H1 (cell line): ENCODE data around the gene DIP2B. TPM values are rescaled to one million over a fixed set of nuclear protein-coding genes. Genes with fewer than 3 reads are reported as not detected.

Experiments
- CTCF ChIA-PET: fragments of 300-600 bp; sonication (Branson Sonifier 250); formaldehyde crosslinking; loops from one replicate; lab custom pipeline; 2021; ENCODE audit not compliant: partially characterized antibody; lab: Charles Lee
- POLR2A ChIA-PET: fragments of 300-600 bp; sonication (Branson Sonifier 250); formaldehyde crosslinking; loops from one replicate; lab custom pipeline; 2021; ENCODE audit warnings: inconsistent platforms; ENCODE audit not compliant: partially characterized antibody; lab: Charles Lee
- DNase-seq, 2 experiments: peaks; one replicate each; pipeline versions ENCODE4 v3.0.0 to v3.0.0-alpha.2; 2010 to 2022; ENCODE audit warnings: low spot score in 2 of 2, low read depth in 1 of 2, mixed read lengths in 1 of 2
- FAIRE-seq: peaks from 2 replicates; lab custom pipeline; 2011; peaks lifted over from hg19 to GRCh38; lab: Jason Lieb, UNC
- H2AFZ ChIP-seq: 2 replicates; pipeline ENCODE4 v1.8.1; 2012; ENCODE audit warnings: low read length, inconsistent platforms
- H2AK5ac ChIP-seq: 2 replicates; pipeline ENCODE4 v1.6.1; 2013; ENCODE audit warnings: low read depth, low read length
- H2BK120ac ChIP-seq: replicated peaks from 2 replicates; pipeline ENCODE3; 2013; ENCODE audit warnings: low read depth, low read length, inconsistent platforms
- H2BK12ac ChIP-seq: 2 replicates; pipeline ENCODE4 v1.6.1; 2013; ENCODE audit warnings: low read depth, low read length
- H2BK15ac ChIP-seq: 2 replicates; pipeline ENCODE4 v1.6.1; 2013; ENCODE audit warnings: low read length
- H2BK20ac ChIP-seq: 2 replicates; pipeline ENCODE4 v1.6.1; 2013; ENCODE audit warnings: low read length
- H2BK5ac ChIP-seq: 2 replicates; pipeline ENCODE4 v1.6.1; 2013; ENCODE audit warnings: low read depth, low read length
- H3K14ac ChIP-seq: 2 replicates; pipeline ENCODE4 v1.6.1; 2013; ENCODE audit warnings: inconsistent platforms; ENCODE audit not compliant: insufficient read length
- H3K18ac ChIP-seq: 2 replicates; pipeline ENCODE4 v1.6.1; 2013; ENCODE audit warnings: low read length; ENCODE audit errors: extremely low read depth
- H3K23ac ChIP-seq: 2 replicates; pipeline ENCODE4 v1.6.1; 2013; ENCODE audit warnings: inconsistent platforms; ENCODE audit not compliant: insufficient read length
- H3K23me2 ChIP-seq: 2 replicates; pipeline ENCODE4 v1.6.1; 2013; ENCODE audit warnings: low read depth, low read length
- H3K27ac ChIP-seq: 2 replicates; pipeline ENCODE4 v1.6.1; 2011; ENCODE audit warnings: low read depth, low read length, inconsistent platforms
- H3K27me3 ChIP-seq, 4 experiments: replicated peaks in 1 of 4; 1 replicate in 1 of 4; 2 replicates in 3 of 4; pipeline versions ENCODE4 v1.6.1 to v1.8.1; 2011 to 2013; ENCODE audit warnings: low read length in 3 of 4, mild to moderate bottlenecking in 3 of 4, inconsistent platforms in 2 of 4, mixed read lengths in 2 of 4, moderate library complexity in 1 of 4; ENCODE audit not compliant: control insufficient read depth in 3 of 4, insufficient read depth in 3 of 4; ENCODE audit errors: extremely low read depth in 1 of 4
- H3K36me3 ChIP-seq, 4 experiments: 2 replicates each; pipeline versions ENCODE4 v1.6.1 to v1.8.1; 2011 to 2013; ENCODE audit warnings: mild to moderate bottlenecking in 4 of 4, low read length in 3 of 4, moderate library complexity in 2 of 4, control low read depth in 1 of 4, inconsistent platforms in 1 of 4; ENCODE audit not compliant: insufficient read depth in 4 of 4, control insufficient read depth in 2 of 4
- H3K4ac ChIP-seq: replicated peaks from 2 replicates; pipeline ENCODE3; 2013; ENCODE audit warnings: low read length, low read depth, mixed read lengths, inconsistent platforms; ENCODE audit not compliant: insufficient read length
- H3K4me1 ChIP-seq, 4 experiments: replicated peaks in 1 of 4; 1 replicate in 1 of 4; 2 replicates in 3 of 4; pipeline versions ENCODE4 v1.6.1 to v1.8.1; 2011 to 2013; ENCODE audit warnings: low read length in 3 of 4, inconsistent platforms in 2 of 4, mixed read lengths in 1 of 4; ENCODE audit not compliant: insufficient read depth in 4 of 4, control insufficient read depth in 3 of 4
- H3K4me2 ChIP-seq, 2 experiments: 2 replicates each; pipeline versions ENCODE4 v1.6.1 to v1.8.1; 2011 to 2013; ENCODE audit warnings: low read depth in 2 of 2, low read length in 2 of 2, control low read depth in 1 of 2, inconsistent platforms in 1 of 2, mild to moderate bottlenecking in 1 of 2; ENCODE audit not compliant: insufficient read depth in 1 of 2
- H3K4me3 ChIP-seq, 4 experiments: fragments of 200-600, 300-600 bp in 1 of 4; sonication (generic), shearing (Covaris generic), sonication (Bioruptor Twin) in 1 of 4; 2 replicates each; pipeline versions ENCODE4 v1.5.1 to v1.8.1; 2011 to 2016; ENCODE audit warnings: low read length in 4 of 4, low read depth in 3 of 4, control low read depth in 2 of 4, inconsistent platforms in 2 of 4, mild to moderate bottlenecking in 2 of 4, mixed read lengths in 1 of 4, moderate library complexity in 1 of 4; ENCODE audit not compliant: insufficient read depth in 2 of 4; ENCODE audit errors: extremely low read depth in 1 of 4
- H3K56ac ChIP-seq: replicated peaks from 2 replicates; pipeline ENCODE3; 2013; ENCODE audit warnings: low read depth, mild to moderate bottlenecking, mixed read lengths, low read length, inconsistent platforms; ENCODE audit not compliant: insufficient read length
- H3K79me1 ChIP-seq: 2 replicates; pipeline ENCODE4 v1.6.1; 2013; ENCODE audit warnings: low read depth, low read length, control low read depth
- H3K79me2 ChIP-seq, 2 experiments: 2 replicates each; pipeline versions ENCODE4 v1.6.1 to v1.8.1; 2012 to 2013; ENCODE audit warnings: low read length in 2 of 2, mild to moderate bottlenecking in 2 of 2, inconsistent platforms in 1 of 2; ENCODE audit not compliant: insufficient read depth in 2 of 2, control insufficient read depth in 1 of 2
- H3K9ac ChIP-seq, 4 experiments: replicated peaks in 1 of 4; 1 replicate in 1 of 4; 2 replicates in 3 of 4; pipeline versions ENCODE4 v1.6.1 to v1.8.1; 2011 to 2013; ENCODE audit warnings: low read depth in 3 of 4, low read length in 3 of 4, control low read depth in 2 of 4, mild to moderate bottlenecking in 2 of 4, moderate library complexity in 2 of 4, inconsistent platforms in 1 of 4; ENCODE audit errors: extremely low read depth in 1 of 4
- H3K9me3 ChIP-seq, 2 experiments: 2 replicates each; pipeline versions ENCODE4 v1.6.1 to v1.8.1; 2012 to 2013; ENCODE audit warnings: mild to moderate bottlenecking in 2 of 2, moderate library complexity in 2 of 2, control low read depth in 1 of 2, inconsistent platforms in 1 of 2, low read depth in 1 of 2, low read length in 1 of 2, mixed read lengths in 1 of 2; ENCODE audit not compliant: insufficient read depth in 2 of 2
- H4K20me1 ChIP-seq, 2 experiments: replicated peaks in 1 of 2; 2 replicates each; pipeline versions ENCODE3 to v1.8.1; 2011 to 2013; ENCODE audit warnings: inconsistent platforms in 2 of 2, low read length in 2 of 2, mild to moderate bottlenecking in 1 of 2; ENCODE audit not compliant: insufficient read depth in 2 of 2, control insufficient read depth in 1 of 2
- H4K5ac ChIP-seq: 2 replicates; pipeline ENCODE4 v1.6.1; 2013; ENCODE audit warnings: low read length, low read depth, mixed read lengths, inconsistent platforms; ENCODE audit not compliant: insufficient read length
- H4K8ac ChIP-seq: 2 replicates; pipeline ENCODE4 v1.8.0; 2013; ENCODE audit warnings: mild to moderate bottlenecking, moderate library complexity, low read length, inconsistent platforms; ENCODE audit not compliant: insufficient read depth; ENCODE audit errors: extremely low read depth
- H4K91ac ChIP-seq: replicated peaks from 2 replicates; pipeline ENCODE3; 2013; ENCODE audit warnings: low read length, mixed read lengths, inconsistent platforms; ENCODE audit not compliant: insufficient read length
- HDAC2 ChIP-seq, 2 experiments: fragments of 300-600 bp in 1 of 2; sonication (generic) in 1 of 2; IDR thresholded peaks; 2 replicates each; pipeline ENCODE4 v1.6.1; 2011 to 2012; ENCODE audit warnings: low read depth in 2 of 2, low read length in 2 of 2, mild to moderate bottlenecking in 2 of 2, moderate library complexity in 2 of 2, borderline replicate concordance in 1 of 2, inconsistent platforms in 1 of 2
- JUN ChIP-seq: IDR thresholded peaks from 2 replicates; pipeline ENCODE4 v1.6.1; 2011; ENCODE audit warnings: low read depth, mild to moderate bottlenecking, improper control_type of control experiment, low read length
- NANOG ChIP-seq: IDR thresholded peaks from 2 replicates; pipeline ENCODE4 v1.6.1; 2011; ENCODE audit warnings: low read length, low read depth, mild to moderate bottlenecking, inconsistent platforms; ENCODE audit not compliant: insufficient read depth, poor library complexity, severe bottlenecking
- PHF8 ChIP-seq: fragments of 200-600 bp; sonication (generic); conservative IDR thresholded peaks from 2 replicates; pipeline ENCODE4 v1.7.1; 2012; ENCODE audit warnings: low read depth, mild to moderate bottlenecking, inconsistent platforms, low read length, moderate library complexity
- SAP30 ChIP-seq: fragments of 300-600 bp; sonication (generic); IDR thresholded peaks from 2 replicates; pipeline ENCODE4 v1.7.1; 2012; ENCODE audit warnings: low read length, moderate library complexity, mild to moderate bottlenecking, inconsistent platforms; ENCODE audit not compliant: insufficient read depth, insufficient replicate concordance
- SIN3A ChIP-seq, 2 experiments: IDR thresholded peaks in 1 of 2; conservative IDR thresholded peaks in 1 of 2; 2 replicates each; pipeline ENCODE4 v1.6.1; 2011 to 2012; ENCODE audit warnings: low read length in 2 of 2, improper control_type of control experiment in 1 of 2, low read depth in 1 of 2, mild to moderate bottlenecking in 1 of 2
- SIRT6 ChIP-seq: IDR thresholded peaks from one replicate; pipeline ENCODE4 v1.7.1; 2012; ENCODE audit warnings: low read length, inconsistent platforms
- WGBS, 2 experiments: shearing (Covaris generic) in 1 of 2; methylation state at CpG; one replicate each; pipeline versions ENCODE4 v1.1.6 to v1.1.7; 2013 to 2015; ENCODE audit warnings: low lambda C conversion rate in 2 of 2, mixed read lengths in 2 of 2, inconsistent platforms in 1 of 2, low coverage in 1 of 2, missing lambda C conversion rate in 1 of 2; ENCODE audit not compliant: insufficient replicate concordance in 2 of 2, insufficient coverage in 1 of 2, insufficient read length in 1 of 2; ENCODE audit errors: extremely low coverage in 1 of 2, missing lambda C conversion rate in 1 of 2; 5-methylcytosine and 5-hydroxymethylcytosine counted together
- polyA plus RNA-seq, 7 experiments: library from polyadenylated mRNA; depleted of rRNA in 3 of 7; stranded (reverse) in 5 of 7; unstranded in 2 of 7; fragments of >200 nt in 5 of 7; fragments of 200-250 nt in 2 of 7; gene quantifications; 1 replicate in 5 of 7; 2 replicates in 1 of 7; 4 replicates in 1 of 7; pipeline versions ENCODE4 v1.2.1 to v1.2.3, GENCODE V29; 2011 to 2013; ENCODE audit warnings: missing spikeins in 2 of 7, mixed read lengths in 2 of 7
- total RNA-seq: library from RNA; stranded (reverse); fragmentation: NEBNext Ultra II Directional; extraction: Animal tissue kit (Norgen Biotek cat#: 25700); gene quantifications from 2 replicates; pipeline ENCODE4 v1.2.1, GENCODE V29; 2021

The DIP2B gene
- total and polyA plus RNA-seq, 2 of the 8 experiments (the other 6 are each of a cell fraction or from before 2014, with no cell fraction given), result 11.1 to 29.6 TPM

GRCh38 chr12:50707396-50707795 lies 202.6 kb downstream of the DIP2B start:
- Histone ChIP-seq H4K5ac (no peak overlapping the region), H3K23ac (no peak overlapping the region), H4K8ac (no peak overlapping the region; the same call in 1 of the 2 replicates), H3K56ac (no peak overlapping the region), H3K4me3 (no peak overlapping the region), H3K79me1 (no peaks in the 10 kb centered on the region), H2AFZ (no peak overlapping the region), H4K20me1 (peaks cover 1 to 3% of the 10 kb centered on the region in 2 experiments), H2BK12ac (no peak overlapping the region), H2BK20ac (no peak overlapping the region), H3K4me2 (no peak overlapping the region), H3K18ac (no peak overlapping the region), H3K23me2 (no peaks in the 10 kb centered on the region), H3K79me2 (no peaks in the 10 kb centered on the region), H2BK120ac (no peak overlapping the region), H3K4ac (no peak overlapping the region), H3K14ac (no peak overlapping the region), H3K9me3 (no peaks in the 10 kb centered on the region), H3K27ac (no peak overlapping the region), H3K27me3 (no peaks in the 10 kb centered on the region), H3K36me3 (peaks cover 3 to 42% (median 29%) of the 10 kb centered on the region in 4 experiments; a peak in 6 of 8 replicates), H3K9ac (no peak overlapping the region), H2BK5ac (no peak overlapping the region), H2AK5ac (no peak overlapping the region), H3K4me1 (no peaks in the 10 kb centered on the region), H2BK15ac (no peak overlapping the region), H4K91ac (no peak overlapping the region)
- TF ChIP-seq PHF8 (no peak), SIRT6 (no peak), SIN3A (conservative IDR thresholded peaks at IDR 0.05 in 1 of 2, IDR thresholded peaks at IDR 0.05 in 1 of 2; ENCODE audit: low read depth in 1 of 2, low read length in 2 of 2) (no peak), NANOG (no peak), SAP30 (no peak), JUN (no peak), HDAC2 (IDR thresholded peaks at IDR 0.05; ENCODE audit: borderline replicate concordance in 1 of 2, low read depth in 2 of 2, low read length in 2 of 2) (no peak)
- FAIRE-seq (no peak), DNase-seq (no peak)
- ChIA-PET CTCF (no interaction called here), POLR2A (no interaction called here)
- WGBS, 2 experiments, result 96% methylated on average over 7 of the region's 7 CpGs; no CpG with 5 or more reads in 1 of the 2 experiments
